ENCODE data around the gene MEIOSIN.

Gene MEIOSIN

DNA sequence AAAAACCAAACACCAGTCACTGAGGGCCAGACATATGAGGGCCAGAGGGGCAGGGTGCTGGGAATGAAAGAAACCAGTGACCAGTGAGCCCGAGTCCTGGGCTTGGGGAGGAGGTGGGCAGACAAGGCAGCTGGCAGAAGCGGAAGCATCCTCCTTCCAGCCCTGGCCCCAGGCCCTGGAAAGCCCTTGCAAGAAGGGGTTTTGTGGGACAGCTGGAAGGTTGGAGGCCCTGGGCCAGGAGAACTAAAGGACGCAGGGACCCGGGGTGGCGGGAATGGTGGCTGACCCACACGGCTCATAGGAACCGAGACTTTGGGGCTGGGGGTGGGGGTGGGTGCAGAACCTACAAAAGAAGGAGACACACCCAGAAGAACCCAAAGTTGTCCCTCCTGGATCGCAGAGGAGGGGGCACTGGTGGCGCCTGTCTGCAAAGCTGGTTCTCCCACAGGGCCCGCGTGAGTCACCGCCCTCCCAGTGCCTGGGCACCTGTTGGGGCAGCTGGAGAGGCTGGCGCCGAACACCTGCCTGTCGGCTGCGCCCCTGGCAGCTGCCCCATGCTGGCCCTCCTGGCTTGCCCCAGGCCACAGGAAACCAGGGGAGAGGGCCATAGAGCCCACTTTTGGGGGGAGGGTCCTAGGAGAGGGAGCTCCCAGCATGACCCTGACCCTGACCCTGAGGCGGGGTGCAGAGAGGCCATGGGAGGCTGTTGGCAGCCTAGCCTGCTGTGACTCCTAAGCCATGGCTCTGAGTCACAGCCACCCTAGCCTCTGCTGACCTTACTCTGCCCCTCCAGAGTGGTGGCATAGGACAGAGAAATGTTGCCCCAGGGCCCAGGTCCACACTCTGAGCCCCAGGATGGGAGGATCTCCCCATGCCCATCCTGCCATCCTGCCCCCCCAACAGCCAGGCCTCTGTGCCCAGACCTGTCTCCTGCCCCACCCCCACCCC is 48.2 kb downstream of the MEIOSIN start:
- TF ChIP-seq, protein P1, sequence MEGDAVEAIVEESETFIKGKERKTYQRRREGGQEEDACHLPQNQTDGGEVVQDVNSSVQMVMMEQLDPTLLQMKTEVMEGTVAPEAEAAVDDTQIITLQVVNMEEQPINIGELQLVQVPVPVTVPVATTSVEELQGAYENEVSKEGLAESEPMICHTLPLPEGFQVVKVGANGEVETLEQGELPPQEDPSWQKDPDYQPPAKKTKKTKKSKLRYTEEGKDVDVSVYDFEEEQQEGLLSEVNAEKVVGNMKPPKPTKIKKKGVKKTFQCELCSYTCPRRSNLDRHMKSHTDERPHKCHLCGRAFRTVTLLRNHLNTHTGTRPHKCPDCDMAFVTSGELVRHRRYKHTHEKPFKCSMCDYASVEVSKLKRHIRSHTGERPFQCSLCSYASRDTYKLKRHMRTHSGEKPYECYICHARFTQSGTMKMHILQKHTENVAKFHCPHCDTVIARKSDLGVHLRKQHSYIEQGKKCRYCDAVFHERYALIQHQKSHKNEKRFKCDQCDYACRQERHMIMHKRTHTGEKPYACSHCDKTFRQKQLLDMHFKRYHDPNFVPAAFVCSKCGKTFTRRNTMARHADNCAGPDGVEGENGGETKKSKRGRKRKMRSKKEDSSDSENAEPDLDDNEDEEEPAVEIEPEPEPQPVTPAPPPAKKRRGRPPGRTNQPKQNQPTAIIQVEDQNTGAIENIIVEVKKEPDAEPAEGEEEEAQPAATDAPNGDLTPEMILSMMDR (IDR thresholded peaks at IDR 0.05; ENCODE audit: borderline replicate concordance, extremely low read depth, low read length, poor library complexity, severe bottlenecking) = no peak
- TF ChIP-seq EZH2 (IDR thresholded peaks at IDR 0.05; ENCODE audit: borderline replicate concordance, low read depth, low read length, severe bottlenecking) = no peak
- no peak overlapping the region for H3K4me3 ChIP-seq (ENCODE audit: low read depth in 1 of 2, low read length in 2 of 2)
- H3K36me3 ChIP-seq (ENCODE audit: insufficient read depth, low read length) = peaks cover 38% of the 10 kb centered on the region
- H2AFZ ChIP-seq (ENCODE audit: low read depth, low read length) = no peak overlapping the region
- H4K20me1 ChIP-seq (ENCODE audit: insufficient read depth, low read length) = peaks cover 34% of the 10 kb centered on the region
- no peak overlapping the region for H3K27ac ChIP-seq (ENCODE audit: low read length)
- H3K9me3 ChIP-seq (ENCODE audit: insufficient read depth, low read length, severe bottlenecking) = no peaks in the 10 kb centered on the region
- no peaks in the 10 kb centered on the region for H3K27me3 ChIP-seq (ENCODE audit: insufficient read depth, low read length, poor library complexity)
- ATAC-seq (ENCODE audit: insufficient read depth, low read depth) (0 out of 3 replicates have a peak, but pooled peaks have one; percentile 19), DNase-seq (no peak)
- H3K79me2 ChIP-seq (ENCODE audit: insufficient read depth, low read length) = no peaks in the 10 kb centered on the region
- no peak overlapping the region for H3K9ac ChIP-seq (ENCODE audit: low read depth, low read length)
- H3K4me2 ChIP-seq (ENCODE audit: insufficient read depth, low read length) = no peak overlapping the region
- no peaks in the 10 kb centered on the region for H3K4me1 ChIP-seq (ENCODE audit: insufficient read depth, low read length)

DNA sequence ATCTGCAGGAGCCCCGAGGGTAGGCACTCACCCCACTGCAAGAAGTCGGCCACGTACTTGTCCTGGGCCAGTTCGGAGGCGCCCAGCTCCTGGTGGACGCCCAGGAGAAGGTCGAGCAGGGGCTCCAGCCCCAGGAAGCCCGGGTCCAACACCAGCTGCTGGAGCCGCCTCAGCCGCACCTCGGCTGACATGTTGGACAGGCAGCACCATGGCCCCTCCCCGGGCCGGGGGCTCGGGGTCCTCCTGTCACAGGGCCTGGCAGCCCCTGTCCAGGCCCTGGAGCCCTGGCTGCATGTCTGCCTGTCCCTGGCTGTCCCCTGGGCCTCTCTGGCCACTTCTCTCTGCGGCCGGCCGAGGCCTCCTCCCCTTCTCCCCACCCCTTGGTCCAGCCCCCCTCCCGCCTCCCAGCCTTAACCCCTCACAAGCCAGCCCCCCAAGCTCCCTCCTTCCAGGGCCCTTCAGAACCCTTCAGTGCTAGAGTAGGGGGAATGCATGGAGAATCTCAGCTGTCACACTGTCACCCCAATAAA is 49.0 kb downstream of the MEIOSIN start, which contains the start of gene DMPK:
DMPK (minus strand) TSS at position 329 of the 530 bp plus-strand sequence; CDS start at position 191, 138 bp downstream.
- no peak within 1 kb of the TSS for H3K4me2 ChIP-seq (ENCODE audit: insufficient read depth, low read length)

DNA sequence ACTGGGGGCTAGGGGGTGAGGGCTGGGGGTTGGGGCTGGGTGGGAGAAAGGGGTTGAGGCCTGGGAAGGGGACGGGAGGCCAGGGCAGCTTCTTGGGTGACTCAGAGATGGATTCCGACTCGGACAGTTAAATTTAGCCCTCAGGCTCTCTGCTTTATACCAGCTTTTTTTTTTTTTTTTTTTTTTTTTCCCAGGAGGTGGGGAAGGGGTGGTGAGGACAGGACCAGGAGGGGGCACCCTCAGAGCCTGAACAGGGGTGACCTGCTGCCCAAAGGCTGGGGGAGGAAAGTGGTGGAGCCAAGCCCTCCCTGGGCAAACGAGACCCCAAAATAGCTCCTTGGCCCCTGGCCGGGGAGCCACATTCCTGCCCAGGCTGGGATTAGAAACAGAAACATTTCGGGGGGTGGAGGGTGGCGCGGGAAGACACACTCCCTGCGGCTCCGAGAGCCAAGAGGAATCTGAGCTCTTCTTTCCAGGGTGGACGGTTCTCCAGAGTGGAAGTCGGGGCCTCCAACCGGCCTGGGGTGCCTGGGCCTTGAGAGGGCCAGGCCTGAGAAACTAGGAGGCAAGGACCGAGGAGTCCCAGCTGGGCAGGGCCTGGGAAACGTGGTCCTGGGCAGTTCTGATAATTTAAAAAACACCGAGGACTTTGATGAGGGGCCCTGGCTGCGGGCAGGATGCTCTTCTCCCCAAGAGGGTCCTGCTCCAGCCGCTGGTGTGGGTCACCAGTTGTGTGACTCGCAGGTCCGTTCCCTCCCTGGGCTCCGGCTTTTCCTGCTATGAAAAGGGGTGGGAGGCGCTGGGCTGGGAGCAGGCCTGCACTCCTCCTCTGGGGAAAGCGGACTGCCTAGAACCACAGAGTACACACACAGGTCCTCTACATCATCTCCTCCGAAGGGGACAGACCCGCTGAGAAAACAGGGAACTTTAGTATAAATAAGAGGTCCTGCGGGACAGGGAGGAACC is 49.9 kb downstream of the MEIOSIN start:
- no peak overlapping the region for H3K27ac ChIP-seq (ENCODE audit: low read length)
- DNase-seq = no peak
- TF ChIP-seq, protein P1 (IDR thresholded peaks at IDR 0.05; ENCODE audit: borderline replicate concordance, extremely low read depth, low read length, poor library complexity, severe bottlenecking) = no peak
- no peak for TF ChIP-seq EZH2 (IDR thresholded peaks at IDR 0.05; ENCODE audit: borderline replicate concordance, low read depth, low read length, severe bottlenecking)
- no peak overlapping the region for H2AFZ ChIP-seq (ENCODE audit: low read depth, low read length)
- no peaks in the 10 kb centered on the region for H3K4me1 ChIP-seq (ENCODE audit: insufficient read depth, low read length)
- no peaks in the 10 kb centered on the region for H3K27me3 ChIP-seq (ENCODE audit: insufficient read depth, low read length, poor library complexity)
- peaks cover 39% of the 10 kb centered on the region for H4K20me1 ChIP-seq (ENCODE audit: insufficient read depth, low read length)
- H3K79me2 ChIP-seq (ENCODE audit: insufficient read depth, low read length) = peaks cover 2% of the 10 kb centered on the region; the same call in 1 of the 2 replicates
- no peaks in the 10 kb centered on the region for H3K9me3 ChIP-seq (ENCODE audit: insufficient read depth, low read length, severe bottlenecking)
- peaks cover 35% of the 10 kb centered on the region for H3K36me3 ChIP-seq (ENCODE audit: insufficient read depth, low read length)
- H3K9ac ChIP-seq (ENCODE audit: low read depth, low read length) = no peak overlapping the region
- no peak overlapping the region for H3K4me2 ChIP-seq (ENCODE audit: insufficient read depth, low read length)
- H3K4me3 ChIP-seq (ENCODE audit: low read depth in 1 of 2, low read length in 2 of 2) = no peak overlapping the region
- ATAC-seq (ENCODE audit: insufficient read depth, low read depth) = no peak

More for the DNA sequence above, 49.0 kb downstream of the MEIOSIN start, which contains the start of gene DMPK:
- H4K20me1 ChIP-seq (ENCODE audit: insufficient read depth, low read length) = peaks cover 40% of the 10 kb centered on the region
- TF ChIP-seq EZH2 (IDR thresholded peaks at IDR 0.05; ENCODE audit: borderline replicate concordance, low read depth, low read length, severe bottlenecking) = no peak
- TF ChIP-seq, protein P1 (IDR thresholded peaks at IDR 0.05; ENCODE audit: borderline replicate concordance, extremely low read depth, low read length, poor library complexity, severe bottlenecking) = no peak
- H3K27ac ChIP-seq (ENCODE audit: low read length) = no peak within 1 kb of the TSS
- DNase-seq (no peak), ATAC-seq (ENCODE audit: insufficient read depth, low read depth) (no peak)
- H3K9me3 ChIP-seq (ENCODE audit: insufficient read depth, low read length, severe bottlenecking) = no peaks in the 10 kb centered on the region
- no peak within 1 kb of the TSS for H2AFZ ChIP-seq (ENCODE audit: low read depth, low read length)
- H3K36me3 ChIP-seq (ENCODE audit: insufficient read depth, low read length) = peaks cover 39% of the 10 kb centered on the region
- no peaks in the 10 kb centered on the region for H3K27me3 ChIP-seq (ENCODE audit: insufficient read depth, low read length, poor library complexity)
- H3K9ac ChIP-seq (ENCODE audit: low read depth, low read length) = no peak within 1 kb of the TSS
- no peak within 1 kb of the TSS for H3K4me3 ChIP-seq (ENCODE audit: low read depth in 1 of 2, low read length in 2 of 2)
- no peaks in the 10 kb centered on the region for H3K4me1 ChIP-seq (ENCODE audit: insufficient read depth, low read length)
- no peaks in the 10 kb centered on the region for H3K79me2 ChIP-seq (ENCODE audit: insufficient read depth, low read length)
